Measurements from ENCODE around the gene ZNF428. TPM values are rescaled to one million over a fixed set of nuclear protein-coding genes. Genes with fewer than 3 reads are reported as not detected.
"Not testable (repeated sequence)": the region's sequence is repeated elsewhere in the genome, so short reads cannot be mapped to it uniquely, and the experiment has no call there.

The ZNF428 gene
- total RNA-seq, 2 experiments from 2014 or later: 9.0 to 10.1 TPM

- Mint-ChIP-seq H3K4me1 (no peaks in the 10 kb centered on the region), H3K36me3 (ENCODE audit: low read depth) (peaks cover 35% of the 10 kb centered on the region), H3K4me3 (no peak overlapping the region), H3K27ac (no peak overlapping the region), H3K9me3 (ENCODE audit: low read depth) (peaks cover 11% of the 10 kb centered on the region), H3K27me3 (no peaks in the 10 kb centered on the region)
- intact Hi-C loops (cut with DNase I, micrococcal nuclease): no loop called here
- ChIA-PET POLR2A (no interaction called here), CTCF (no interaction called here)
- ATAC-seq: no peak
- DNase-seq: no peak
Measured at GRCh38 chr19:43658001-43658400, 38.6 kb upstream of the ZNF428 start.

- CTCF ChIA-PET: no interaction called here
- DNase-seq (no peak), ATAC-seq (no peak)
- H3K9me3 Mint-ChIP-seq (ENCODE audit: low read depth): peaks cover 11% of the 10 kb centered on the region
- POLR2A ChIA-PET: no interaction called here
- intact Hi-C loops (cut with DNase I, micrococcal nuclease): no loop called here
- H3K36me3 Mint-ChIP-seq (ENCODE audit: low read depth): peaks cover 36% of the 10 kb centered on the region
- no peak overlapping the region for H3K4me3 Mint-ChIP-seq
- no peaks in the 10 kb centered on the region for H3K27me3 Mint-ChIP-seq
- H3K27ac Mint-ChIP-seq: no peak overlapping the region
- H3K4me1 Mint-ChIP-seq: no peaks in the 10 kb centered on the region
Measured at GRCh38 chr19:43656436-43656835, 37.0 kb upstream of the ZNF428 start.

GRCh38 chr19:43652546-43652874 is 33.1 kb upstream of the ZNF428 start:
- ChIA-PET CTCF (interaction anchor here (0.6 to 1.8 kb wide), 4 partner anchors 13 to 86 kb away, joined by 3 to 7 read pairs (median 4); no protein-coding TSS in a partner anchor), POLR2A (no interaction called here)
- DNase-seq: no peak
- Mint-ChIP-seq H3K4me3 (no peak overlapping the region), H3K27me3 (no peaks in the 10 kb centered on the region), H3K4me1 (no peaks in the 10 kb centered on the region), H3K27ac (no peak overlapping the region), H3K9me3 (ENCODE audit: low read depth) (no peaks in the 10 kb centered on the region), H3K36me3 (ENCODE audit: low read depth) (peaks cover 25% of the 10 kb centered on the region)
- intact Hi-C loops (cut with DNase I, micrococcal nuclease): loop anchor here in 1 of 2 experiments (1.0 kb wide), 1 partner anchor 97 kb away; no protein-coding TSS in a partner anchor
- no peak for ATAC-seq

- Mint-ChIP-seq H3K36me3 (ENCODE audit: low read depth) (peaks cover 26% of the 10 kb centered on the region), H3K4me1 (no peaks in the 10 kb centered on the region), H3K9me3 (ENCODE audit: low read depth) (no peaks in the 10 kb centered on the region), H3K4me3 (no peak overlapping the region), H3K27ac (no peak overlapping the region), H3K27me3 (no peaks in the 10 kb centered on the region)
- intact Hi-C loops (cut with DNase I, micrococcal nuclease): loop anchor here in 1 of 2 experiments (1.0 kb wide), 1 partner anchor 97 kb away; no protein-coding TSS in a partner anchor
- ChIA-PET CTCF (interaction anchor here (0.6 to 1.8 kb wide), 4 partner anchors 13 to 341 kb away, joined by 3 to 7 read pairs (median 3); no protein-coding TSS in a partner anchor), POLR2A (interaction anchor here (0.6 kb wide), 1 partner anchor 33 kb away, joined by 7 read pairs; no protein-coding TSS in a partner anchor)
- no peak for ATAC-seq
- DNase-seq: peak; percentile 66
Measured at GRCh38 chr19:43651758-43652545, 32.5 kb upstream of the ZNF428 start.

GRCh38 chr19:43650276-43650675 is 30.8 kb upstream of the ZNF428 start:
- H3K36me3 Mint-ChIP-seq (ENCODE audit: low read depth): peaks cover 22% of the 10 kb centered on the region
- POLR2A ChIA-PET: not testable (repeated sequence)
- CTCF ChIA-PET: interaction anchor here (1.2 kb wide), 1 partner anchor 95 kb away, joined by 4 read pairs; no protein-coding TSS in a partner anchor

GRCh38 chr19:43649514-43649913 is 30.1 kb upstream of the ZNF428 start:
- intact Hi-C loops (cut with DNase I, micrococcal nuclease): no loop called here
- Mint-ChIP-seq H3K9me3 (ENCODE audit: low read depth) (no peaks in the 10 kb centered on the region), H3K27ac (no peak overlapping the region), H3K36me3 (ENCODE audit: low read depth) (peaks cover 18% of the 10 kb centered on the region), H3K27me3 (no peaks in the 10 kb centered on the region), H3K4me3 (no peak overlapping the region), H3K4me1 (no peaks in the 10 kb centered on the region)
- POLR2A ChIA-PET: no interaction called here
- CTCF ChIA-PET: interaction anchor here (1.3 kb wide), 1 partner anchor 193 kb away, joined by 4 read pairs; no protein-coding TSS in a partner anchor
- ATAC-seq: no peak
- DNase-seq: no peak

More at GRCh38 chr19:43650276-43650675, 30.8 kb upstream of the ZNF428 start:
- intact Hi-C loops (cut with DNase I, micrococcal nuclease); ATAC-seq; DNase-seq; H3K4me1 Mint-ChIP-seq; H3K9me3 Mint-ChIP-seq (ENCODE audit: low read depth); H3K27ac Mint-ChIP-seq; H3K4me3 Mint-ChIP-seq; H3K27me3 Mint-ChIP-seq: not testable (repeated sequence)

GRCh38 chr19:43648633-43649032 is 29.2 kb upstream of the ZNF428 start:
- H3K4me3 Mint-ChIP-seq: no peak overlapping the region
- intact Hi-C loops (cut with DNase I, micrococcal nuclease): no loop called here
- POLR2A ChIA-PET: no interaction called here

GRCh38 chr19:43644181-43644580 is 24.8 kb upstream of the ZNF428 start:
- H3K36me3 Mint-ChIP-seq (ENCODE audit: low read depth): peaks cover 12% of the 10 kb centered on the region
- DNase-seq (no peak), ATAC-seq (no peak)
- no peak overlapping the region for H3K27ac Mint-ChIP-seq
- intact Hi-C loops (cut with DNase I, micrococcal nuclease): loop anchor here in 1 of 2 experiments (5.0 kb wide), 1 partner anchor 197 kb away; no protein-coding TSS in a partner anchor
- ChIA-PET POLR2A (no interaction called here), CTCF (interaction anchor here (0.7 to 1.1 kb wide), 2 partner anchors 24 to 139 kb away, joined by 3 read pairs; no protein-coding TSS in a partner anchor)
- peaks cover 12% of the 10 kb centered on the region for H3K27me3 Mint-ChIP-seq
- H3K9me3 Mint-ChIP-seq (ENCODE audit: low read depth): no peaks in the 10 kb centered on the region
- H3K4me3 Mint-ChIP-seq: no peak overlapping the region
- peaks cover 9% of the 10 kb centered on the region for H3K4me1 Mint-ChIP-seq

More at GRCh38 chr19:43648633-43649032, 29.2 kb upstream of the ZNF428 start:
- peaks cover 16% of the 10 kb centered on the region for H3K36me3 Mint-ChIP-seq (ENCODE audit: low read depth)
- no peak overlapping the region for H3K27ac Mint-ChIP-seq
- ATAC-seq: no peak
- H3K9me3 Mint-ChIP-seq (ENCODE audit: low read depth): no peaks in the 10 kb centered on the region
- DNase-seq: no peak
- no peaks in the 10 kb centered on the region for H3K4me1 Mint-ChIP-seq
- CTCF ChIA-PET: interaction anchor here (1.3 kb wide), 1 partner anchor 192 kb away, joined by 4 read pairs; no protein-coding TSS in a partner anchor
- H3K27me3 Mint-ChIP-seq: no peaks in the 10 kb centered on the region

GRCh38 chr19:43643326-43643725 is 23.9 kb upstream of the ZNF428 start:
- Mint-ChIP-seq H3K9me3 (ENCODE audit: low read depth) (no peaks in the 10 kb centered on the region), H3K4me1 (peaks cover 14% of the 10 kb centered on the region), H3K27me3 (peaks cover 19% of the 10 kb centered on the region), H3K4me3 (no peak overlapping the region), H3K27ac (no peak overlapping the region), H3K36me3 (ENCODE audit: low read depth) (peaks cover 12% of the 10 kb centered on the region)
- ATAC-seq (no peak), DNase-seq (no peak)
- ChIA-PET CTCF (interaction anchor here (0.6 to 1.1 kb wide), 3 partner anchors 25 to 152 kb away, joined by 3 read pairs; no protein-coding TSS in a partner anchor), POLR2A (no interaction called here)
- intact Hi-C loops (cut with DNase I, micrococcal nuclease): loop anchor here in 1 of 2 experiments (5.0 kb wide), 1 partner anchor 196 kb away; no protein-coding TSS in a partner anchor

- POLR2A ChIA-PET: interaction anchor here (0.5 kb wide), 1 partner anchor 166 kb away, joined by 3 read pairs; no protein-coding TSS in a partner anchor
- intact Hi-C loops (cut with DNase I, micrococcal nuclease): loop anchor here in 1 of 2 experiments (5.0 kb wide), 1 partner anchor 195 kb away; no protein-coding TSS in a partner anchor
- Mint-ChIP-seq H3K4me3 (no peak overlapping the region), H3K27ac (no peak overlapping the region), H3K27me3 (peaks cover 22% of the 10 kb centered on the region), H3K9me3 (ENCODE audit: low read depth) (no peaks in the 10 kb centered on the region), H3K4me1 (peaks cover 14% of the 10 kb centered on the region), H3K36me3 (ENCODE audit: low read depth) (peaks cover 9% of the 10 kb centered on the region)
- CTCF ChIA-PET: interaction anchor here (0.8 to 2.0 kb wide), 2 partner anchors 23 to 70 kb away, joined by 4 to 6 read pairs; no protein-coding TSS in a partner anchor
- ATAC-seq (no peak), DNase-seq (no peak)
Measured at GRCh38 chr19:43642531-43642930, 23.1 kb upstream of the ZNF428 start.

- CTCF ChIA-PET: interaction anchor here (0.6 to 2.0 kb wide), 5 partner anchors 24 to 1134 kb away, joined by 3 to 7 read pairs (median 4); partner anchors contain the start of gene IRGQ
- POLR2A ChIA-PET: interaction anchor here (0.6 kb wide), 1 partner anchor 76 kb away, joined by 6 read pairs; no protein-coding TSS in a partner anchor
- H3K27me3 Mint-ChIP-seq: peaks cover 26% of the 10 kb centered on the region
- H3K4me1 Mint-ChIP-seq: peaks cover 14% of the 10 kb centered on the region
- H3K4me3 Mint-ChIP-seq: no peak overlapping the region
- ATAC-seq: no peak
- H3K36me3 Mint-ChIP-seq (ENCODE audit: low read depth): peaks cover 2% of the 10 kb centered on the region
- DNase-seq: no peak
- intact Hi-C loops (cut with DNase I, micrococcal nuclease): loop anchor here in 1 of 2 experiments (5.0 kb wide), 1 partner anchor 194 kb away; no protein-coding TSS in a partner anchor
- H3K27ac Mint-ChIP-seq: no peak overlapping the region
- H3K9me3 Mint-ChIP-seq (ENCODE audit: low read depth): no peaks in the 10 kb centered on the region
Measured at GRCh38 chr19:43641333-43641732, 21.9 kb upstream of the ZNF428 start.
